HG03520 (cell line): ENCODE measurements around the gene NUBP2.
A peak's percentile ranks its signal among the peaks of the same experiment; 100 is the strongest.

Experiments
- ATAC-seq: cut with Tn5 transposase; IDR thresholded peaks from one replicate; pipeline ENCODE4 v1.9.1; 2021; ENCODE audit warnings: mild to moderate bottlenecking, moderate library complexity; ENCODE audit not compliant: unreplicated experiment

NUBP2 gene

DNA sequence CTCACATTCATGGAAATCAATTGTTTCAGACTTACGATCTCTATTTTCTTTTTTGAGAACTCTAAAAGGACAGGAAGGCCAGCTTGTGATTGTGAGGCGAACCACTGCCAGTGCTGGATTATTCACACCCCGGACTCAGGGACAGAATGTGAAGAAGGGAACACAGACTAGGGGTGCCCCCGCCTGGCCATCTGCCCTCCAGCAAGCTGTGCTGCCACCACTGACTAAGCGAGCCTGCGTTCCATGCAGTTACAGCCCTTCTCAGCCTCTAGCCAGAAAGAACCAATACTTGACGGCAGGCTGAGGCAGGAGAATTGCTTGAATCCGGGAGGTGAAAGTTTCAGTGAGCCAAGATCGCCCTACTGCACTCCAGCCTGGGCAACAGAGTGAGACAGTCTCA, 41.1 kb downstream of the NUBP2 start:
- no peak for ATAC-seq

DNA sequence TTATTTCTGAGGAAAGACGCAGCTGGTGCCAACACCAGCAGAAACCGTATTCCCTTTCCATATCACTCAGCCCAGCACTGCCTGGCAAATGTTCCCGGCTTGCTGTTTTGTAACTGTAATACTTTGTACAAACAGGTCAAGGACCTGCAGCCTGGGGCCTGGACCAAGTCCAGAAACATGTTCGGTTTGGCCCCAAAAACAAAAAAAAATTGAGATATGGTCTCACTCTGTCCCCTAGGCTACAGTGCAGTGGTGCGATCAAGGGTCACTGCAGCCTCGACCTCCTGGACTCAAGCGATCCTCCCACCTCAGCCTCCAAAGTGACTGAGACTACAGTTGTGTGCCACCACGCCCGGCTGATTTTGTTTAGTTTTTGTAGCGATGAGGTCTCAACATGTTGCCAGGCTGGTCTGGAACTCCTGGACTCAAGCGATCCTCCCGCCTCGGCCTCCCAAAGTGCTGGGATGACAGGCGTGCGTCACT, 42.7 kb downstream of the NUBP2 start:
- ATAC-seq, result no peak

DNA sequence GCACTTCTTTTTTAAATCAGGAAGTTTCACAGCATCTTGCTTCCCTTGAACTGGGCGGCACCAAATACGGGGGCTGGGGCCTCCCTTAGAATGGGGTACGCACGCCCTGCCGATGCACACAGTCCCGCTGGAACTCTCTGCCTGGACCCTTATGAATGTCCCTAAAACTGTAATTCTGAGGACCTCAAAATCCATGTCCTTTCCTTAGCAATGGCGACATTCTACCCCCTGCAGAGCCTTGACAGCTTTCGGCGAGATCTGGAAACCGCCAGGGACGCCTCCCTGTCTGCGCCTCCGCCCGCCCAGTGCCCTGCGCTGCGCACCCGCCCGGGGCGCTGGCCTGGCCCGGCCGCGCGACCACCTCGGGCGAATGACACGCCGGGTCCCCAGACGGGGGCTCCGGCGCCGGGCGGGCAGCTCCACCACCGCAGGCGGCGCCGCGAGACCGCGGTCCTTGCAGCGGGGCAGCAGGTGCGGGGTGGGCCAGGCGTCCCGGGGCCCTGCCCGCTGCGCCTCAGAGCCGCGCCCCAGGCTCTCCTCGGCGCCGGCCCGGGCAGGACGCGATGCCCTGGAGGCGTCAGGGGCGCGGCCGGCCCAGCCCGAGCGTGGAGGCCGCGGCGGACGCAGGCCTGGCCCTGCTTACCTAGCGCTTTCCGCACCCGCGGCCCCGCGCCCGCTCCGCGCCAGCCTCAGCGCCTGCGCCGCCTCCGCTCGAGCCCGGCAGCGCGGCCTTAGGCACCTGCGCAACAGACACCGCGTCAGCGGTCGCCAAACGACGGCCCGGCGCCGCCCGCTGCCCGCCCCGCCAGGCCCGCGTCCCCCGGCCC, 43.3 kb downstream of the NUBP2 start:
- ATAC-seq, result peak; percentile 41

DNA sequence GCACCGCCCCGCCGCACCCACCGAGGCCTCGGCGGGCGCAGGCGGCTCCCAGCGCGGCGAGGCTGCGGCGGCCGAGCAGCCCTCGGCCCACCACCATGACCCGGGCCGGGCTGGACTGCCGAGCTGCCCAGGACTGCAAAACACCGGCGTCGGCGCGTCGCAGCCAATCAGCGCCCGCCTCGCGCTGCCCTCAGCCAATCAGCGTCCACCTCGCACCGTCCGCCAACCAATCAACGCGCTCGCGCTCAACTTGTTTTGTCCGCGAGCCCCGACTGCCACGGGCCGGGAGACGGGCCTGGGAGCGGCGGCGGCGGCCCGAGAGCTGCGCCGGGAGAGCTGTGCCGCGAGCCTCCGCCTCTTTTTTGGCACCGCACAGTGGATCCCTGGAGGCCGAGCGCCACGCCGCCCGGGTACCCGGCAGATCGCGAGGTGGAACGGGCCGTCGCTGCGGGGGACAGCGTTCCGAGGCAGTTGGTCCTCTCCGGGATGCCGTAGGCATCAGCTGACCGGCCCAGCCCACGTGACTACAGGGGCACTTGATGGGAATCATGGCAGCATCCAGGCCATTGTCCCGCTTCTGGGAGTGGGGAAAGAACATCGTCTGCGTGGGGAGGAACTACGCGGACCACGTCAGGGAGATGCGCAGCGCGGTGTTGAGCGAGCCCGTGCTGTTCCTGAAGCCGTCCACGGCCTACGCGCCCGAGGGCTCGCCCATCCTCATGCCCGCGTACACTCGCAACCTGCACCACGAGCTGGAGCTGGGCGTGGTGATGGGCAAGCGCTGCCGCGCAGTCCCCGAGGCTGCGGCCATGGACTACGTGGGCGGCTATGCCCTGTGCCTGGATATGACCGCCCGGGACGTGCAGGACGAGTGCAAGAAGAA, 44.2 kb downstream of the NUBP2 start, which contains the start of the genes FAHD1 and HAGH:
Gene FAHD1, plus strand, starts transcription at position 516 of the 883 bp plus-strand sequence. Its CDS starts 33 bp downstream, at position 549.
Gene HAGH, minus strand, starts transcription at position 135 of the 883 bp plus-strand sequence. Its CDS starts 38 bp downstream, at position 97.
- peak; percentile 80 for ATAC-seq

DNA sequence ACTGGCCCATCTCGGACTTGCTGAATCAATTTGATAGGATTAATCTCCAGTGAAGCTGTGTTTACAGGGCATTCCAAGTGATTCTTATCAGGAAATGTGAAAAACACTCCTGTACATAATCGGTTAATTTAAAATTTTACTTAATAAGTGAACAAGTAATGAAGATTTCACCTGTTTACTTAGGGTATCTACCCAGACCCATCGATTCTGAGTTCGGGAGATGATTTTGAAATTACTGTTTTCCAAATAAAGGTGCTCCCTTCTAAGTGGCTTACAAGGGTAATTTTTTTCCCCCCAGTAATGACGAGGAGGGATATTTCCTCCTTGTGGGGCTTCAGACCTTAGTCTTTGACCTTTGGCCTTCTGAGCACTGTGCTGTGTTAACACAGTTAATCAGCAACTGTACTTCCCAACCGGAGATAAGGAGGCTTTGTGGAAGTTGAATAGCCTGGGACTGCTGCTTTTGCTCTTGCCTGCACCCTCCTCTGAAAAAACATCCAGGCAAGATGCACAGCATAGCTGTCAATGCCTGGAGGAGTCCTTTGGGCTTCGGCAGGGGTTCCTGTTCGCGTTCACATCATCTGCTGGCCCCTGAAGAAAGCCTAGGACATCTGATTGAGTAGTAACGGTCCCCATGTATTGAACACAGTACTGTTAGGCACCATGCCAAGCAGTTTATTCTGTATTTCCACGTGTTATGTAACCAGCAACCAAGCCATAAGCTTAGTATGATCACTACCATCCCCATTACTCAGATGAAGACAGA, 46.1 kb downstream of the NUBP2 start:
- no peak for ATAC-seq

DNA sequence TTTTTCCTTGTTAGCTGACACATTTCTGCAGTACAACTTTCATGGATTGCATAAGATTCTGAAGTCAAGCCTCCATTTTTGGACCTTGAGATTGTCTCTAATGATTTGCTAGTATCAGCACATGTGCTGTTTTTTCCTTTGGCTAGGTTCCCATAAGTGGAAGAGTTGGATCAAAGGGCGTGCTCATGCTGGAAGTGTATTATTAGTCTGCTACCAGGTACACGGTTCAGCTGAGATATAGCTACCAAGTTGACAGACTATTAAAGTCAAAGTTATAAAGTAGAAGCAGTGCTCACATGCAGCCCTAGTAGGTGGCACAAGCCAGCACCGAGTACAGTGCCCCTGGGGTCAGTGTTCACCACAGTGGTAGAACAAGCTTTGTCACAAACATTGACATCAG, 47.5 kb downstream of the NUBP2 start:
- no peak for ATAC-seq

DNA sequence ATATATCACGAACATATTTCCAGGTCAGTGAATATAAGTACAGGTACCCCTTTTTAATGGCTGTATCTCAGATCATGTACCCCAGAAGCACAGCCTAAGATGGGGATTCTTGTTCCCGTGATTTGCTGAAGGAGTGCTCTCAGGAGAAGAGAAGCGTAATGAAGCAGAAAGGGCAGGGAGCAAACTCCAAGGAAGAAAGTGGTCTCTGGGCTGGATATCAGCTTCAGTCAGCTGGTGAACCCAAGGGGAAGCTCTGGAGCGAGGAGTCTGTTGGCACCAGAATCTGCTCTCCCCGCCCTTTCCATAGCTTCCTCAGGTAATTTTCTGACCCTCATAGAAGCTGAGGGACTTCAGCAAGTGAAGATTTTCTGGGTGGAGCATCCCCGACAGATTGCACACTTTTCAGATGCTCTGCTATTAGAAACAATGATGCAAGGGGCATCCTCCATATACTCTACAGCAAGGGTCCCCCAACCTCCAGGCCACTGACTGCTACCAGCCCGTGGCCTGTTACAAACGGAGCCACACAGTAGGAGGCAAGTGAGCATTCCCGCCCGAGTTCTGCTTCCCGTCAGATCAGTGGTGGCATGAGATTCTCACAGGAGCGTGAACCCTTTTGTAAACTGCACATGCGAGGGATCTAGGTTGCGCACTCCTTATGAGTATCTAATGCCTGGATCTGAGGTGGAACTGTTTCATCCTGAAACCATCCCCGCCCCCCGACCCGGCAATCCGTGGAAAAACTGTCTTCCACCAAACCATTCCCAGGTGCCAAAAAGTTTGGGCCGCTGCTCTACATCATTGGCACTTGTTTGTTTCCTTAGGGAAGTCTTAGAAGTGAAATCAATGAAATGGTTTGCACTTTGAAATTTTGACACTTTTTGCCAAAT, 48.7 kb downstream of the NUBP2 start:
- no peak for ATAC-seq

DNA sequence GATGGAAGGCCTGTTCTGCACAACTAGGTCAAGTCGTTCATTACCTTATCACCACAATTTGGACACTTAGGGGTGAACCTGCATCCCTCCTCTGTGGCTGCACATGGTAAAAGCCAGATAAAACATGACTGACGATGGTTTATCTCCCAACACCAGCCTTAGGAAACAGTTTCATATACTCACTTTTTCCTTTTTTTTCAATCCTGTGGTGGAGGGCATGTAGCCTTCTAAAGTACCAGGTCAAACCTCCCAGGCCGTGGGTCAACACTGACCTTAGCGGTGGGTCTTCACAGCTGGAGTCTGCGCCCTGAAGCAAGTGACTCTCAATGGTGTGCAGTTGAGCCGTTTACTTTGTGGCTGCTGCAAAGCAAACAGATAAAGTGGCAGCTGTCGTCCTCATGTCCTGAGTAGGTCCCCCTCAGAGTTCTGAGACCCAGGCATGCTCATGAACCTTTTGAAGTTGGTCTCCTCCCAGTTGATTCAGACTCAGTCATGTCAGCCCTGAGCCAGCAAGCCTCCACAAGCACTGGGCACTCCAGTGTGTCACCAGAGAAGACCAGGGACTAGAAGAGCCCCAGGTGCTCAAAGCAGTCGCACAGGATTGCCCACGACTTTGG, 50.2 kb downstream of the NUBP2 start:
- ATAC-seq, result no peak

DNA sequence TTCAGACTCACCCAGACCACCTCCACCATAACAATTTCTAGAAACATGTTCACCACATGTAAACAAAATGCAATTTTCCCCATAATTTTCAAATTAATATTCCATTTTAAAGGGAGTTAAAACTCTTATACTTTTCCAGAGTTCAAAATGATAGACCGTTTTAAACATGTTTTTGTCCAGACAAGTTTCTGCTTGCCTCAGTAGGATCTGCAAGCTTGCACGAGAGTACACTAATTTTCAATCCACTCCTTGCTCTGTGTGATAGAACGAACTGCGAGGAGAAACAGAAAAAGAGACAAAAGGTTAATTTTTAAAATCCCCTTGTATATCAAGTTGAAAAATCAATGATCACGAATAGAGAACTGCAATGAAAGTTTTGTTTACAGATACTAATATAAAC, 51.3 kb downstream of the NUBP2 start:
- ATAC-seq, result no peak
